HepG2 (cell line): ENCODE results near the gene COASY. TPM values are rescaled to one million over a fixed set of nuclear protein-coding genes. Genes with fewer than 3 reads are reported as not detected.

Experiments
- CCDC6 ChIP-seq: sonication (generic); formaldehyde crosslinking; IDR thresholded peaks from 2 replicates; pipeline ENCODE4 v1.8.1; 2022; ENCODE audit warnings: mild to moderate bottlenecking, missing genetic modification reagents, moderate library complexity
- CENPT ChIP-seq: sonication (generic); formaldehyde crosslinking; IDR thresholded peaks from 2 replicates; pipeline ENCODE4 v1.8.0; 2022; ENCODE audit warnings: low read depth, mild to moderate bottlenecking, moderate library complexity, missing genetic modification reagents
- GATAD1 ChIP-seq: IDR thresholded peaks from 2 replicates; pipeline ENCODE4 v1.6.1; 2016; ENCODE audit warnings: missing genetic modification reagents, missing compliant biosample characterization
- ISL2 ChIP-seq: sonication (generic); formaldehyde crosslinking; IDR thresholded peaks from 2 replicates; pipeline ENCODE4 v1.5.0; 2020; ENCODE audit warnings: missing genetic modification reagents
- KAT7 ChIP-seq: IDR thresholded peaks from 2 replicates; pipeline ENCODE4 v1.6.1; 2018; ENCODE audit warnings: borderline replicate concordance, missing compliant biosample characterization
- MAFG ChIP-seq: sonication (generic); formaldehyde crosslinking; IDR thresholded peaks from 2 replicates; pipeline ENCODE4 v1.5.1; 2020; ENCODE audit warnings: mild to moderate bottlenecking, missing genetic modification reagents
- MLLT10 ChIP-seq: sonication (generic); formaldehyde crosslinking; IDR thresholded peaks from 2 replicates; pipeline ENCODE4 v1.4.0; 2020; ENCODE audit warnings: missing genetic modification reagents
- MTA1 ChIP-seq: sonication (generic); formaldehyde crosslinking; IDR thresholded peaks from 2 replicates; pipeline ENCODE4 v1.4.0; 2020; ENCODE audit warnings: missing genetic modification reagents, mild to moderate bottlenecking, borderline replicate concordance
- MTF2 ChIP-seq: sonication (generic); formaldehyde crosslinking; IDR thresholded peaks from 2 replicates; pipeline ENCODE4 v1.5.0; 2020; ENCODE audit warnings: missing genetic modification reagents, borderline replicate concordance
- SCMH1 ChIP-seq: sonication (generic); formaldehyde crosslinking; IDR thresholded peaks from 2 replicates; pipeline ENCODE4 v1.9.0; 2021; ENCODE audit warnings: missing genetic modification reagents, mild to moderate bottlenecking, borderline replicate concordance
- SP1 ChIP-seq, 2 experiments: fragments of 450-650 bp in 1 of 2; sonication (generic) in 1 of 2; formaldehyde crosslinking in 1 of 2; IDR thresholded peaks; 2 replicates each; pipeline versions ENCODE4 v1.4.0 to v1.6.1; 2016 to 2020; ENCODE audit warnings: missing genetic modification reagents in 1 of 2
- SP140L ChIP-seq: sonication (generic); formaldehyde crosslinking; IDR thresholded peaks from 2 replicates; pipeline ENCODE4 v1.4.0; 2020; ENCODE audit warnings: missing genetic modification reagents, borderline replicate concordance
- SP5 ChIP-seq: IDR thresholded peaks from 2 replicates; pipeline ENCODE4 v1.6.1; 2016; ENCODE audit warnings: low read depth, borderline replicate concordance
- STAT6 ChIP-seq: sonication (generic); formaldehyde crosslinking; IDR thresholded peaks from 2 replicates; pipeline ENCODE4 v1.4.0; 2020; ENCODE audit warnings: missing genetic modification reagents, mild to moderate bottlenecking, borderline replicate concordance
- ZGPAT ChIP-seq: IDR thresholded peaks from 2 replicates; pipeline ENCODE4 v1.6.1; 2016; ENCODE audit warnings: mild to moderate bottlenecking
- ZNF207 ChIP-seq: fragments of 450-650 bp; IDR thresholded peaks from 2 replicates; pipeline ENCODE4 v1.6.1; 2016; ENCODE audit warnings: antibody characterized with exemption, borderline replicate concordance
- ZNF24 ChIP-seq: fragments of 450-650 bp; IDR thresholded peaks from 2 replicates; pipeline ENCODE4 v1.6.1; 2017; ENCODE audit warnings: antibody characterized with exemption, mild to moderate bottlenecking
- ZNF607 ChIP-seq: sonication (generic); formaldehyde crosslinking; IDR thresholded peaks from 2 replicates; pipeline ENCODE4 v1.5.1; 2020; ENCODE audit warnings: missing genetic modification reagents, mild to moderate bottlenecking, borderline replicate concordance
- ZNF619 ChIP-seq: sonication (generic); formaldehyde crosslinking; IDR thresholded peaks from 2 replicates; pipeline ENCODE4 v1.4.0; 2020; ENCODE audit warnings: mild to moderate bottlenecking, missing genetic modification reagents
- ZNF777 ChIP-seq: sonication (generic); formaldehyde crosslinking; IDR thresholded peaks from 2 replicates; pipeline ENCODE4 v1.4.0; 2020; ENCODE audit warnings: missing genetic modification reagents
- ZNF841 ChIP-seq: sonication (generic); formaldehyde crosslinking; IDR thresholded peaks from 2 replicates; pipeline ENCODE4 v1.8.1; 2023; ENCODE audit warnings: missing genetic modification reagents, borderline replicate concordance
- ZNF891 ChIP-seq: sonication (generic); formaldehyde crosslinking; IDR thresholded peaks from 2 replicates; pipeline ENCODE4 v1.5.0; 2020; ENCODE audit warnings: mild to moderate bottlenecking, missing genetic modification reagents
- polyA plus RNA-seq, 8 experiments: library from polyadenylated mRNA; depleted of rRNA in 3 of 8; stranded (reverse) in 7 of 8; unstranded in 1 of 8; fragments of >200 nt; fragmentation: Illumina TruSeq in 4 of 8; extraction: Trizol in 4 of 8; gene quantifications; 2 replicates each; pipeline versions ENCODE4 v1.2.1 to v1.2.3, GENCODE V29; 2011 to 2016; ENCODE audit warnings: low read depth in 4 of 8, missing spikeins in 1 of 8, mixed read lengths in 1 of 8; ENCODE audit not compliant: insufficient read depth in 1 of 8
- total RNA-seq, 5 experiments: library from RNA; depleted of rRNA; stranded (reverse); fragments of >200 nt; fragmentation: Illumina TruSeq; extraction: Trizol; gene quantifications; 2 replicates each; pipeline ENCODE4 v1.2.3, GENCODE V29; 2016; ENCODE audit warnings: low read depth in 1 of 5
- TF ChIP-seq, protein P1 (sequence below): sonication (generic); formaldehyde crosslinking; IDR thresholded peaks from 2 replicates; pipeline ENCODE4 v1.8.0; 2022; ENCODE audit warnings: mild to moderate bottlenecking, missing genetic modification reagents
- TF ChIP-seq, protein P2 (sequence below): sonication (generic); formaldehyde crosslinking; IDR thresholded peaks from 2 replicates; pipeline ENCODE4 v1.5.0; 2020; ENCODE audit warnings: mild to moderate bottlenecking, missing genetic modification reagents, moderate library complexity

The COASY gene
- total and polyA plus RNA-seq, 2 of the 13 experiments (the other 11 are each of a cell fraction or from before 2014, with no cell fraction given) = 90.7 to 125 TPM

GRCh38 chr17:42564815-42565522, 3.0 kb downstream of the COASY start (continued):
- TF ChIP-seq MLLT10 (CRISPR knock-in tag) = no peak
- no peak for TF ChIP-seq ZNF607 (CRISPR knock-in tag)
- TF ChIP-seq SCMH1 (CRISPR knock-in tag) = no peak
- TF ChIP-seq ZNF207 = no peak
- no peak for TF ChIP-seq ZNF619
- TF ChIP-seq GATAD1 (CRISPR knock-in tag) = peak; percentile 65; the same call in 1 of the 2 replicates
- TF ChIP-seq ZNF891 (CRISPR knock-in tag) = no peak
- TF ChIP-seq MAFG = no peak
- no peak for TF ChIP-seq CENPT (CRISPR knock-in tag)
- TF ChIP-seq, protein P1, sequence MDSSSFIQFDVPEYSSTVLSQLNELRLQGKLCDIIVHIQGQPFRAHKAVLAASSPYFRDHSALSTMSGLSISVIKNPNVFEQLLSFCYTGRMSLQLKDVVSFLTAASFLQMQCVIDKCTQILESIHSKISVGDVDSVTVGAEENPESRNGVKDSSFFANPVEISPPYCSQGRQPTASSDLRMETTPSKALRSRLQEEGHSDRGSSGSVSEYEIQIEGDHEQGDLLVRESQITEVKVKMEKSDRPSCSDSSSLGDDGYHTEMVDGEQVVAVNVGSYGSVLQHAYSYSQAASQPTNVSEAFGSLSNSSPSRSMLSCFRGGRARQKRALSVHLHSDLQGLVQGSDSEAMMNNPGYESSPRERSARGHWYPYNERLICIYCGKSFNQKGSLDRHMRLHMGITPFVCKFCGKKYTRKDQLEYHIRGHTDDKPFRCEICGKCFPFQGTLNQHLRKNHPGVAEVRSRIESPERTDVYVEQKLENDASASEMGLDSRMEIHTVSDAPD (CRISPR knock-in tag) = no peak
- no peak for TF ChIP-seq SP1 (IDR thresholded peaks at IDR 0.05)
- TF ChIP-seq SP1 (CRISPR knock-in tag; IDR thresholded peaks at IDR 0.05) = no peak
- no peak; the same call in 1 of the 2 replicates for TF ChIP-seq SP140L (CRISPR knock-in tag)
- no peak for TF ChIP-seq MTF2 (CRISPR knock-in tag)
- TF ChIP-seq, protein P2, sequence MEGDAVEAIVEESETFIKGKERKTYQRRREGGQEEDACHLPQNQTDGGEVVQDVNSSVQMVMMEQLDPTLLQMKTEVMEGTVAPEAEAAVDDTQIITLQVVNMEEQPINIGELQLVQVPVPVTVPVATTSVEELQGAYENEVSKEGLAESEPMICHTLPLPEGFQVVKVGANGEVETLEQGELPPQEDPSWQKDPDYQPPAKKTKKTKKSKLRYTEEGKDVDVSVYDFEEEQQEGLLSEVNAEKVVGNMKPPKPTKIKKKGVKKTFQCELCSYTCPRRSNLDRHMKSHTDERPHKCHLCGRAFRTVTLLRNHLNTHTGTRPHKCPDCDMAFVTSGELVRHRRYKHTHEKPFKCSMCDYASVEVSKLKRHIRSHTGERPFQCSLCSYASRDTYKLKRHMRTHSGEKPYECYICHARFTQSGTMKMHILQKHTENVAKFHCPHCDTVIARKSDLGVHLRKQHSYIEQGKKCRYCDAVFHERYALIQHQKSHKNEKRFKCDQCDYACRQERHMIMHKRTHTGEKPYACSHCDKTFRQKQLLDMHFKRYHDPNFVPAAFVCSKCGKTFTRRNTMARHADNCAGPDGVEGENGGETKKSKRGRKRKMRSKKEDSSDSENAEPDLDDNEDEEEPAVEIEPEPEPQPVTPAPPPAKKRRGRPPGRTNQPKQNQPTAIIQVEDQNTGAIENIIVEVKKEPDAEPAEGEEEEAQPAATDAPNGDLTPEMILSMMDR (CRISPR knock-in tag) = no peak
- TF ChIP-seq CCDC6 (CRISPR knock-in tag) = peak; percentile 67; the same call in 1 of the 2 replicates
- peak; percentile 51; the same call in 1 of the 2 replicates for TF ChIP-seq KAT7 (CRISPR knock-in tag)
- no peak for TF ChIP-seq ZNF777 (CRISPR knock-in tag)
- no peak for TF ChIP-seq STAT6 (CRISPR knock-in tag)
- no peak; the same call in 1 of the 2 replicates for TF ChIP-seq ISL2 (CRISPR knock-in tag)
- peak; percentile 76; the same call in 1 of the 2 replicates for TF ChIP-seq MTA1 (CRISPR knock-in tag)
- TF ChIP-seq ZGPAT (CRISPR knock-in tag) = peak; percentile 84
- TF ChIP-seq ZNF24 = no peak
- no peak for TF ChIP-seq ZNF841 (CRISPR knock-in tag)
- TF ChIP-seq SP5 (CRISPR knock-in tag) = peak; percentile 46; the same call in 1 of the 2 replicates
